HEK293T (cell line): ENCODE data around the gene SLC15A1.

Source experiments
- ARNT ChIP-seq: fragments of 450-650 bp; IDR thresholded peaks from 2 replicates; pipeline ENCODE4 v1.6.1; 2017; ENCODE audit warnings: mild to moderate bottlenecking
- BHLHE40 ChIP-seq: fragments of 450-650 bp; IDR thresholded peaks from 2 replicates; pipeline ENCODE4 v1.6.1; 2016; ENCODE audit warnings: mild to moderate bottlenecking, moderate library complexity, borderline replicate concordance
- ELF4 ChIP-seq: fragments of 450-650 bp; IDR thresholded peaks from 2 replicates; pipeline ENCODE4 v1.6.1; 2017; ENCODE audit warnings: antibody characterized with exemption
- FOXA1 ChIP-seq: fragments of 450-650 bp; IDR thresholded peaks from 2 replicates; pipeline ENCODE4 v1.6.1; 2016; ENCODE audit warnings: mild to moderate bottlenecking
- FOXK2 ChIP-seq: fragments of 450-650 bp; IDR thresholded peaks from 2 replicates; pipeline ENCODE4 v1.6.1; 2016; ENCODE audit warnings: mild to moderate bottlenecking
- FOXM1 ChIP-seq: fragments of 450-650 bp; IDR thresholded peaks from 2 replicates; pipeline ENCODE4 v1.6.1; 2017; ENCODE audit warnings: mild to moderate bottlenecking, borderline replicate concordance
- HDGF ChIP-seq: fragments of 450-650 bp; IDR thresholded peaks from 2 replicates; pipeline ENCODE4 v1.6.1; 2017; ENCODE audit warnings: antibody characterized with exemption, borderline replicate concordance
- LEF1 ChIP-seq: fragments of 450-650 bp; IDR thresholded peaks from 2 replicates; pipeline ENCODE4 v1.6.1; 2017; ENCODE audit warnings: mild to moderate bottlenecking, borderline replicate concordance
- NFRKB ChIP-seq: fragments of 450-650 bp; IDR thresholded peaks from 2 replicates; pipeline ENCODE4 v1.6.1; 2016; ENCODE audit warnings: mild to moderate bottlenecking, moderate library complexity
- SP1 ChIP-seq: fragments of 450-650 bp; IDR thresholded peaks from 2 replicates; pipeline ENCODE4 v1.6.1; 2017
- SUZ12 ChIP-seq: fragments of 450-650 bp; IDR thresholded peaks from 2 replicates; pipeline ENCODE4 v1.6.1; 2016; ENCODE audit warnings: mild to moderate bottlenecking
- TARDBP ChIP-seq: fragments of 450-650 bp; IDR thresholded peaks from 2 replicates; pipeline ENCODE4 v1.6.1; 2016
- ZNF384 ChIP-seq: fragments of 450-650 bp; IDR thresholded peaks from 2 replicates; pipeline ENCODE4 v1.6.1; 2016

DNA sequence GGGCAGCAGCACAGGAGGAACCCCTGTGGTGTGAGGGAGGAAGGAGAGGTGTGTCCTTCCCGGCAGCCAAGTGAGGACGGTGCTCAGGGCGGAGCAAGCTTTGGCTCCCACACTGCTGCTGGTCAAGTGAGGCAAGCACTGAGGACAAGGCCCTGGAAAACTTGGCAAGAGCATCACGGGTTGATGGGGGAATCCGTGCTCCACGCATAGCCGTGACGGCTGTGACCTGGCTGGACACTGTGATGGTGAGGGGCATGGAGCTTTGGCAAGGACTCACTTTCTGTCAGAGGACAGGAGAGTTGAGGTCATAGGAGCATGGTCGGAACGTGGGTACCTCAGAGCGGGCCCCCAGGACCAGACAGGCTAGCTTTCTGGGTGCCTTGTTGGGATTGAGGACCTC lies 29.0 kb upstream of the SLC15A1 start:
- no peak for TF ChIP-seq SP1
- no peak for TF ChIP-seq ELF4
- no peak for TF ChIP-seq ZNF384
- TF ChIP-seq FOXK2, result no peak
- TF ChIP-seq FOXA1, result no peak
- no peak for TF ChIP-seq HDGF
- TF ChIP-seq ARNT, result no peak
- TF ChIP-seq LEF1, result no peak
- TF ChIP-seq BHLHE40, result no peak
- TF ChIP-seq SUZ12, result no peak
- no peak for TF ChIP-seq FOXM1
- no peak for TF ChIP-seq NFRKB
- TF ChIP-seq TARDBP, result no peak
